GM12872 (cell line): ENCODE data around the gene HOXD11.

Source experiments
- TF ChIP-seq, protein P1 (sequence below): IDR thresholded peaks from 3 replicates; pipeline ENCODE4 v1.5.1; 2011; ENCODE audit warnings: low read depth, mild to moderate bottlenecking, low read length, moderate library complexity; ENCODE audit not compliant: insufficient read depth

Gene HOXD11

DNA sequence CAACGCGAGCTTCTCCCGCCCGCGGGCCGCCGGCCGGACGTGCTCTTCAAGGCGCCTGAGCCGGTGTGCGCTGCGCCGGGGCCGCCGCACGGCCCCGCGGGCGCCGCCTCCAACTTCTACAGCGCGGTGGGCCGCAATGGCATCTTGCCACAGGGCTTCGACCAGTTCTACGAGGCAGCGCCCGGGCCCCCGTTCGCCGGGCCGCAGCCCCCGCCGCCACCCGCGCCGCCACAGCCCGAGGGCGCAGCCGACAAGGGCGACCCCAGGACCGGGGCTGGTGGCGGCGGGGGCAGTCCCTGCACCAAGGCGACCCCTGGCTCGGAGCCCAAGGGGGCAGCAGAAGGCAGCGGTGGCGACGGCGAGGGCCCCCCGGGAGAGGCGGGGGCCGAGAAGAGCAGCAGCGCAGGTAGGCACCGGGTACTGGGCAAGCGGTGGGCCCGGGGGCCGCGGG, 676 bp downstream of the HOXD11 start:
- TF ChIP-seq, protein P1, sequence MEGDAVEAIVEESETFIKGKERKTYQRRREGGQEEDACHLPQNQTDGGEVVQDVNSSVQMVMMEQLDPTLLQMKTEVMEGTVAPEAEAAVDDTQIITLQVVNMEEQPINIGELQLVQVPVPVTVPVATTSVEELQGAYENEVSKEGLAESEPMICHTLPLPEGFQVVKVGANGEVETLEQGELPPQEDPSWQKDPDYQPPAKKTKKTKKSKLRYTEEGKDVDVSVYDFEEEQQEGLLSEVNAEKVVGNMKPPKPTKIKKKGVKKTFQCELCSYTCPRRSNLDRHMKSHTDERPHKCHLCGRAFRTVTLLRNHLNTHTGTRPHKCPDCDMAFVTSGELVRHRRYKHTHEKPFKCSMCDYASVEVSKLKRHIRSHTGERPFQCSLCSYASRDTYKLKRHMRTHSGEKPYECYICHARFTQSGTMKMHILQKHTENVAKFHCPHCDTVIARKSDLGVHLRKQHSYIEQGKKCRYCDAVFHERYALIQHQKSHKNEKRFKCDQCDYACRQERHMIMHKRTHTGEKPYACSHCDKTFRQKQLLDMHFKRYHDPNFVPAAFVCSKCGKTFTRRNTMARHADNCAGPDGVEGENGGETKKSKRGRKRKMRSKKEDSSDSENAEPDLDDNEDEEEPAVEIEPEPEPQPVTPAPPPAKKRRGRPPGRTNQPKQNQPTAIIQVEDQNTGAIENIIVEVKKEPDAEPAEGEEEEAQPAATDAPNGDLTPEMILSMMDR: no peak

DNA sequence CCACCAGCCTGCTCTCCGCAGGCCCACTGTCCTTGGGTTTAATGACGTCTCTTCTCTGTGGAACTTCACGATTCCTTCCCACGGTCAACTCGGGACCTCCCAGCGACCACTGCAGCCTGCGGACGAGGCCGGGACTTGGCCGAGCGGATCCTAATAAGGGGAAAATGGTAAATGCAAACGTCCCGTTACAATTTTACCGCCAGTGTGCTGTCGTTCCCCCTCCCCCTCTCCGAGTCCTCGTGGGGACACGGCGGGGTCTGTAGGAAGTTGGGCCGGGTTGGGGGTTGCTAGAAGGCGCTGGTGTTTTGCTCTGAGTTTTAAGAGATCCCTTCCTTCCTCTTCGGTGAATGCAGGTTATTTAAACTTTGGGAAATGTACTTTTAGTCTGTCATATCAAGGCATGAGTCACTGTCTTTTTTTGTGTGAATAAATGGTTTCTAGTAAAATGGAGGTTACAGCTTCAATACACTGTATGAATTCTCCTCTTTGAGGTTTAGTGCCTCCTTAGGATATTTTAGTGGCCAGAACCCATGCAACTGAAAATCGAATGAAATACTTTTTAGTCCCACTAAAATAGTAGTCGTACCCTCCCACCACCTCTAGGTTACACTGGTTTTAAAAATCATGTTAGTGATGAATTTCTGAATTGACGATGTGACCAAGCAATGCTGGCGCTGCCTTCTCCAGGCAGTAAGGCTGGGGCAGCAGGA, 2.3 kb downstream of the HOXD11 start:
- TF ChIP-seq, protein P1: no peak

DNA sequence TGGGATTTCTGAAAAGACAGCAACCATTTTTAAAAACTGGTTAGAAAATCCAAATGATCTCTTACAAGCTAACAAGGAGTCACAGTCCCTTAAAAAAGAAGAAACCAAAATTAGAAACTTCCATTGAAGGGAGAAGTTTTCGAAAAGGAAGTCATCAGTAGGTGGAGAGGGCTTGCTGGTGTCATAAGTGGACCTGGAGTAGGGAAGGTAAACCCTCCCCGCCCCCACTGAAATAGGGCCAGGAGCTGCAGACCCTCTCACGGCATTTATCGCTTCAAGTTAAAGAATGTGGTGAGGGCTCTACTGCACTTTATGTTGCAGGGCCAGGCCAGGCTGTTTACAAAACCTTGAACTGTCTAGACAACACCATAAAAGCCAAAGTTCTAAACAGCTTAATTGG, 2.9 kb downstream of the HOXD11 start:
- TF ChIP-seq, protein P1: no peak

DNA sequence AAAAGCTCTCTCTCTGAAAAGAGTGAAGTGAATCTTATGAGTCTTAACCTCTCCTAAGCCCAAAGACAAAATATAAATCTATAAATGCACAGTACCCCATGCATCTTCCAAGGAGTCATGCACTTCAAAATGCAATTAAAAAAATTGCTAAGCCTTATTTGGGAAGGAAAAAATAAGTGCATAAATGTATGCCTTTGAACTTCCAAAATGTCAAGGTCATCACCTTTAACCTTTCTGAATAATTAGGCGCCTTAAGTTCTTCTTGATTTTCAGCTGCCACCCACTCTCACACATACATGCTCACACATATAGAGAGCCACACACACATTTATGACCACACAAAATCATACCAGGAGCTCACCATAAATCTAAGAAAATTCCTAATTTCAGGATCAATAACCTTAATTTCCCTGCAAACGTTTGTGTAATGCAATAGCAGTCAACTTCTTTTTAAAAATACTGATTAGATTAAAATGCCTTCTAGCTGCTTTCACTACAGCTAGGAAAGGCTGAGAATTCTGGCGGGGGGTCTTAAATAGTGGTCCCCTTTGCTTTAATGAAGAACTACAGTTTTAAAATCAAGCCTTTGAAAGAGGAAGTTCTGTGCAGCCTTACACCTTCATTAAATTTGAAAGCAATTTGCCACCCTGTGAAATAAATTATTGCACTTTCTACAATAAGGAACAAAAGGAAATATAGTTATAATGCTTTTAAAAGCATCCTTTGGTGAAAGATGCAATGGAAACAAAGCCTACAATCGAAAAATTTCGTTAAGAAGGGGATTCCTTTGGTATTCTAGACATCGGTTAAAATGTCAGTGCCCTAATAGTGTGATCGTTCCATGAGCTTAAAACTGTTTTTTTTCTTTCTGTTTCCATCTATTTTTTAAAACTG, 3.6 kb downstream of the HOXD11 start:
- TF ChIP-seq, protein P1: no peak

DNA sequence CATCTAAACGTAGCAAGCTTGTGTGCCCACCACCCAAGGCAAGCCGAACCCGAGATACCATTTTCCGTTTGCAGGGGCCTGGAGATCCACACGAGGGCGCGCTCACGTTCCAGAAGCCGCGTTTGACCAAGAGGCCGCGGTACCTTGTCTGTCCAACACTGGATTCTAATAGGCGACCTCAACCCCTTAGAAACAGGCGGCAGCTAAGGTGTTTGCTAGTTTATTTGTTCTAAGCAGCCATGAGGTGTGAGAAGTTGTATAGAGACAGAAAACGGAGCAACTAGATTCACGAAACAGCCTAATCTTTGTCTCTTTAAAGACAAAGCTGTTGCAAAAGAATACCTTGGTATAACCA, 4.2 kb downstream of the HOXD11 start:
- TF ChIP-seq, protein P1: peak; percentile 82

DNA sequence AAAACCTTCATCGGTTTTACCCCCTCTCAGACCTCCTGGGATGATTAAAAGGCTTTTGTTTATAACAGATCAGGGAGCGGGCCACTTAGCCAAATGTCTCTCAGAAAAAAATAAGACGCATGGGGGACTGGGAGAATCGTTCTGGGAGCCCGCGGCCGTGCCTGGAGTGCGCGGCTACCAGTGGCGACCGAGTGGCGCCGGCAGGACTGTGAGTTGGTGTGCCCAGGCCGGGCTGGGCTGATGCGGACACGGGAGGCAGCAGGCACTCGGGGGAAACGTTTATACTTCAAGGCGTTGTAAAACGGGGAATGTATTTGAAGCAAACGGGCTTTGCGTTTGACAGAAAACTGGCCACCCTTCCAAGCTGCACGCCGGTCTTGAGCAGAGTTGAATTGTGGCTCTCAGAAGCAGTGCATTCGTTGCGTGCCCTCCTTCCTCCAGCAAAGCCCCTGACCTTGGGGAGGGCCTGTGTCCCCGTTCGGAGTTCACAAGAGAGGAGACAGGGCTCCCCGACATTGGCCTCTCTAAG, 4.8 kb downstream of the HOXD11 start:
- TF ChIP-seq, protein P1: no peak
